ENCODE results near the gene SERPINF2. TPM values are rescaled to one million over a fixed set of nuclear protein-coding genes. Genes with fewer than 3 reads are reported as not detected.

The SERPINF2 gene
- total RNA-seq, 1 donor from 2014 or later: 0.37 TPM

GRCh38 chr17:1774390-1775176 is 31.9 kb downstream of the SERPINF2 start:
- peaks cover 2% of the 10 kb centered on the region for H3K4me1 Mint-ChIP-seq (ENCODE audit: low read depth, unreplicated experiment)
- peaks cover 6% of the 10 kb centered on the region for H3K9me3 Mint-ChIP-seq (ENCODE audit: unreplicated experiment)
- no peak for TF ChIP-seq CTCF (IDR thresholded peaks at IDR 0.05; ENCODE audit: partially characterized antibody, unreplicated experiment)
- no peaks in the 10 kb centered on the region for H3K27me3 Mint-ChIP-seq (ENCODE audit: unreplicated experiment)
- no peak overlapping the region for H3K4me3 Mint-ChIP-seq (ENCODE audit: unreplicated experiment)
- no peaks in the 10 kb centered on the region for H3K36me3 Mint-ChIP-seq (ENCODE audit: unreplicated experiment)
- no peak overlapping the region for H3K27ac Mint-ChIP-seq (ENCODE audit: unreplicated experiment)
- no peak for DNase-seq

GRCh38 chr17:1776328-1776727 is 33.7 kb downstream of the SERPINF2 start:
- H3K36me3 Mint-ChIP-seq (ENCODE audit: unreplicated experiment): no peaks in the 10 kb centered on the region

GRCh38 chr17:1776857-1777256 is 34.2 kb downstream of the SERPINF2 start:
- Mint-ChIP-seq H3K4me1 (ENCODE audit: low read depth, unreplicated experiment) (peaks cover 2% of the 10 kb centered on the region), H3K36me3 (ENCODE audit: unreplicated experiment) (no peaks in the 10 kb centered on the region), H3K27ac (ENCODE audit: unreplicated experiment) (no peak overlapping the region), H3K27me3 (ENCODE audit: unreplicated experiment) (no peaks in the 10 kb centered on the region), H3K4me3 (ENCODE audit: unreplicated experiment) (no peak overlapping the region), H3K9me3 (ENCODE audit: unreplicated experiment) (peaks cover 6% of the 10 kb centered on the region)
- TF ChIP-seq CTCF (IDR thresholded peaks at IDR 0.05; ENCODE audit: partially characterized antibody, unreplicated experiment): no peak
- no peak for DNase-seq

More at GRCh38 chr17:1776328-1776727, 33.7 kb downstream of the SERPINF2 start:
- no peaks in the 10 kb centered on the region for H3K27me3 Mint-ChIP-seq (ENCODE audit: unreplicated experiment)
- peaks cover 6% of the 10 kb centered on the region for H3K9me3 Mint-ChIP-seq (ENCODE audit: unreplicated experiment)
- H3K27ac Mint-ChIP-seq (ENCODE audit: unreplicated experiment): no peak overlapping the region
- peaks cover 2% of the 10 kb centered on the region for H3K4me1 Mint-ChIP-seq (ENCODE audit: low read depth, unreplicated experiment)
- no peak overlapping the region for H3K4me3 Mint-ChIP-seq (ENCODE audit: unreplicated experiment)
- DNase-seq: no peak
- TF ChIP-seq CTCF (IDR thresholded peaks at IDR 0.05; ENCODE audit: partially characterized antibody, unreplicated experiment): no peak

GRCh38 chr17:1779571-1780131 is 37.0 kb downstream of the SERPINF2 start:
- Mint-ChIP-seq H3K27ac (ENCODE audit: unreplicated experiment) (no peak overlapping the region), H3K4me1 (ENCODE audit: low read depth, unreplicated experiment) (peaks cover 11% of the 10 kb centered on the region), H3K36me3 (ENCODE audit: unreplicated experiment) (no peaks in the 10 kb centered on the region), H3K9me3 (ENCODE audit: unreplicated experiment) (peaks cover 6% of the 10 kb centered on the region), H3K27me3 (ENCODE audit: unreplicated experiment) (no peaks in the 10 kb centered on the region), H3K4me3 (ENCODE audit: unreplicated experiment) (no peak overlapping the region)
- TF ChIP-seq CTCF (IDR thresholded peaks at IDR 0.05; ENCODE audit: partially characterized antibody, unreplicated experiment): no peak
- DNase-seq: no peak

- no peak overlapping the region for H3K27ac Mint-ChIP-seq (ENCODE audit: unreplicated experiment)
- DNase-seq: no peak
- H3K9me3 Mint-ChIP-seq (ENCODE audit: unreplicated experiment): peaks cover 7% of the 10 kb centered on the region
- H3K36me3 Mint-ChIP-seq (ENCODE audit: unreplicated experiment): no peaks in the 10 kb centered on the region
- H3K4me1 Mint-ChIP-seq (ENCODE audit: low read depth, unreplicated experiment): peaks cover 13% of the 10 kb centered on the region
- H3K4me3 Mint-ChIP-seq (ENCODE audit: unreplicated experiment): no peak overlapping the region
- no peak for TF ChIP-seq CTCF (IDR thresholded peaks at IDR 0.05; ENCODE audit: partially characterized antibody, unreplicated experiment)
- peaks cover 2% of the 10 kb centered on the region for H3K27me3 Mint-ChIP-seq (ENCODE audit: unreplicated experiment)
Measured at GRCh38 chr17:1782171-1782567, 39.5 kb downstream of the SERPINF2 start.
